SHP77 (cell line): ENCODE data around the gene RIPK3.

ENCODE experiments used
- DNase-seq, 2 experiments: peaks; one replicate each; lab custom pipeline; 2025; lab: John Stamatoyannopoulos, UW

The RIPK3 gene

GRCh38 chr14:24321212-24321975, 18.4 kb downstream of the RIPK3 start:
- no peak for DNase-seq

- no peak for DNase-seq
These were observed 22.5 kb downstream of the RIPK3 start for GRCh38 chr14:24317141-24317928.

GRCh38 chr14:24316597-24316950, 23.2 kb downstream of the RIPK3 start:
- no peak for DNase-seq

GRCh38 chr14:24315807-24316596, 23.8 kb downstream of the RIPK3 start:
- no peak for DNase-seq

- DNase-seq: no peak
These were observed 24.5 kb downstream of the RIPK3 start for GRCh38 chr14:24315243-24315806.

GRCh38 chr14:24314377-24315193, 25.2 kb downstream of the RIPK3 start:
- no peak for DNase-seq

GRCh38 chr14:24313913-24314312, 25.9 kb downstream of the RIPK3 start:
- DNase-seq: no peak

GRCh38 chr14:24312736-24313507, 26.9 kb downstream of the RIPK3 start:
- DNase-seq: no peak

- no peak for DNase-seq
These were observed 27.8 kb downstream of the RIPK3 start for GRCh38 chr14:24311837-24312615.

GRCh38 chr14:24310646-24311604, 28.9 kb downstream of the RIPK3 start, which contains the start of gene LTB4R:
TSS of gene LTB4R (plus strand) at chr14:24311502. CDS start at chr14:24315652, 4,150 bp downstream.
- peak; percentile 80 to 85 for DNase-seq

GRCh38 chr14:24310265-24310645, 29.5 kb downstream of the RIPK3 start:
- no peak for DNase-seq

- no peak for DNase-seq
These were observed 30.1 kb downstream of the RIPK3 start, which contains the start of gene LTB4R2 for GRCh38 chr14:24309538-24310264. TSS of gene LTB4R2 (plus strand) at chr14:24310140. CDS start at chr14:24310665, 525 bp downstream.

GRCh38 chr14:24308342-24309124, 31.3 kb downstream of the RIPK3 start:
- no peak for DNase-seq

- peak; percentile 54 to 67 for DNase-seq
These were observed 32.0 kb downstream of the RIPK3 start, which contains the start of gene CIDEB for GRCh38 chr14:24307575-24308341. TSS of gene CIDEB (minus strand) at chr14:24307977. CDS start at chr14:24307858, 119 bp downstream.

- DNase-seq: no peak
These were observed 32.6 kb downstream of the RIPK3 start for GRCh38 chr14:24307156-24307574.

- no peak for DNase-seq
These were observed 35.8 kb downstream of the RIPK3 start for GRCh38 chr14:24304019-24304387.
